HG03460 (cell line): ENCODE data around the gene CAMK2D.

Experiments
- ATAC-seq: cut with Tn5 transposase; IDR thresholded peaks from one replicate; pipeline ENCODE4 v1.9.1; 2021; ENCODE audit not compliant: unreplicated experiment

Gene CAMK2D

GRCh38 chr4:113576947-113577678 lies 184.4 kb downstream of the CAMK2D start:
- ATAC-seq: no peak

DNA sequence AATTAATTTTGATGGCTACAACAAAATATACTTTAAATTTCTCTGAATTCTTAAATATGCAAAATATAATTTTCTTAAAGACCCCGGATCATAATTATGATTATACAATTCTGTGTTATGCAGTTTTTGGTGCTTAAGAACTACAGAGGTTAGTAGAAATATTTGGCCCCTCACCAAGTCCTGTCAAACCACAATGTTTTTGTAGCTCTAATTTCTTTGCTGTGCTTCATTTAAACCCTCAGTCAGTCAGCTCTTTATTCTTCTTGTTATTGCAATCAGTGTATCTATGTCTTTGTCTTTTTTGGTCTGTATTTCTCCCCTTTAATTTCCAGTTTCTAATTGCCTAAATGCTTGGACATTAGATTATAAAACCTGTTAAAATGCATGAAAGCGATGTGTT lies 186.1 kb downstream of the CAMK2D start:
- ATAC-seq: no peak

- no peak for ATAC-seq
Observed at GRCh38 chr4:113574636-113575103, 186.9 kb downstream of the CAMK2D start.

GRCh38 chr4:113572620-113573019 lies 188.9 kb downstream of the CAMK2D start:
- no peak for ATAC-seq

- no peak for ATAC-seq
Observed at GRCh38 chr4:113566015-113566795, 195.3 kb downstream of the CAMK2D start.

DNA sequence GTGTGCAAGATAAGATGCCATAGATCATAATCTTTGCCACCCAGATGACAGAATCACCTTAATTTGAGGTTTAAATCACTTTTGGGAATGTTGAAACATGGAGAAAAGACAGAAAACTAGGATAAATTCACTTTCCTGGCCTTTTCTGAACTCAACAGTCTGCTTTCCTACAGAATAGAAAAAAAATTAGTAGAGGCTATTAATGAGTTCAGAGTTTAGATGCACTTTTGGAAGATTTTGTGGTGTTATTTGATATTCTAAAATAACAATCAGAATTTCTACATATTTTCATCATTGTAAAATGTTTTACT lies 195.9 kb downstream of the CAMK2D start:
- no peak for ATAC-seq

- peak; percentile 28 for ATAC-seq
Observed at GRCh38 chr4:113564493-113564892, 197.0 kb downstream of the CAMK2D start.

DNA sequence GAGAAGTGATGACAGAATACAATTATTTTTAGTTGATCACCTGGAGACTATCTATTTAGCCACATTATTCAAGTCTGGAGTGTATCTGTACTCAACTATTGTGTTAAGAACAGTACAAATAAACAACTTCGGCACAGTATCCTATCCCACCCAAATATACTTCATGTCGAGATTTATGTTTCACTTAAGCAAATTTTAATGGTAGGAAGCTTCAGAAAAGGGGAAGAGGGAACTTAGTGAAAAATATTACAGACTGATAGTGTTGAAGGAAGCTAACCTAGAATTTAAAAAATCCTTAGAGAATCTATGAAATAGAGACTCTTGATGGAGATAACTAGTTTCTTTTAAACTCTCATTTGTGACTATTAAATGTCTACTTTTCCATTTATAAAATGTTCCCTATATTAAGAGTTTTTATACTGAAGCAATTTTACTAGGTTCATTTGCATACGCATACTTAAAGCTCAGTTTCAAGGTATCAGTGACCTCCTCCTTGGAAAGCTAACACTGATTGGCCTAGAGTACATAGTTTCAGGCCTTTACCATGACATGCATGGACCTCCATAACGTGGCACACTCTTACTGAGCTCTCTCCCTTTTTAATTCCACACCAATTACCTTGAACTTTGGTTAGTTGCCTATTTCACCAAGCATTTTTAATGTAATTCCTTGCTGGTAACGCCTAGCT lies 197.7 kb downstream of the CAMK2D start:
- ATAC-seq: no peak

GRCh38 chr4:113561758-113562157 lies 199.8 kb downstream of the CAMK2D start:
- no peak for ATAC-seq

DNA sequence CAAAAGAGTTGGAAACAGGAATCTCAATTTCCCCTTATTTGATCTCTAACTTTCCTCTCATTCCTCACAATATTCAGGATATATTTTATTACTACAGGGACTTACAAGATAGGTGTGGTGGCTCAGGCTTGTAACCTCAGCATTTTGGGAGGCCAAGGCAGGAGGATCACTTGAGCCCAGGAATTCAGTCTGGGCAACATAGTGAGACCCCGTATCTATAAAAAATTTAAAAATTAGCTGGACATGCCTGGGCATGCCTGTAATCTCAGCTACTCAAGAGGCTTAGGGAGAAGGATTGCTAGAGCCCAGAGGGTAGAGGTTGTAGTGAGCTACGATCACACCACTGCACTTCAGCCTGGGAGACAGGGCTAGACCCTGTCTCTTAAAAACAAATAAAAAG lies 200.4 kb downstream of the CAMK2D start:
- no peak for ATAC-seq

GRCh38 chr4:113560579-113560978 lies 201.0 kb downstream of the CAMK2D start:
- no peak for ATAC-seq

- no peak for ATAC-seq
Observed at GRCh38 chr4:113559947-113560346, 201.6 kb downstream of the CAMK2D start.

- ATAC-seq: no peak
Observed at GRCh38 chr4:113556382-113557134, 205.0 kb downstream of the CAMK2D start.

DNA sequence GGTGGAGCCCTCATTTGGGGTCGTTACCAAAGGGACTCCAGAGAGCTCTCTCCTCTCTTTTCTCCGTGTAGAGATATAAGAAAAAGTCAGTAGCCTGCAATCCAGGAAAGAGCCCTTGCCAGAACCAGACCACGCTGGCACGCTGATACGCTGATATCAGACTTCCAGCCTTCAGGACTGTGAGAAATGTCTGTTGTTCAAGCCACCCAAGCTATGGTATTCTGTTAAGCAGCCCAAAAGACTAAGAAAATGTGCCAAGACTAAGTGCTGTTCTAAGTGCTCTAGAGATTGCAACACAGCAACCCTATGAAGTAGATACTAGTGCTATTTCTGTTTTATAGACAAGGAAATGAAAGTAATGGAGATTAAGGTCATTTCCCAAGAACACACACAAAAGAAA lies 205.7 kb downstream of the CAMK2D start:
- no peak for ATAC-seq

GRCh38 chr4:113553082-113553481 lies 208.5 kb downstream of the CAMK2D start:
- ATAC-seq: no peak

- no peak for ATAC-seq
Observed at GRCh38 chr4:113550510-113550909, 211.0 kb downstream of the CAMK2D start.

GRCh38 chr4:113548303-113548702 lies 213.2 kb downstream of the CAMK2D start:
- no peak for ATAC-seq

GRCh38 chr4:113547487-113548042 lies 214.0 kb downstream of the CAMK2D start:
- peak; percentile 97 for ATAC-seq

- no peak for ATAC-seq
Observed at GRCh38 chr4:113541933-113542332, 219.6 kb downstream of the CAMK2D start.

- no peak for ATAC-seq
Observed at GRCh38 chr4:113540859-113541258, 220.7 kb downstream of the CAMK2D start.

GRCh38 chr4:113539408-113539807 lies 222.1 kb downstream of the CAMK2D start:
- ATAC-seq: peak; percentile 51
